GM23338 (cell line): ENCODE data around the gene MACIR. TPM values are rescaled to one million over a fixed set of nuclear protein-coding genes. Genes with fewer than 3 reads are reported as not detected.

Experiments used
- ATAC-seq: fragments of 200-7000 bp; cut with Tn5 transposase; 3 replicates; pipeline ENCODE4 v1.9.1; 2020
- DNase-seq: peaks from one replicate; pipeline ENCODE4 v3.0.0-alpha.2; 2015; ENCODE audit warnings: low spot score
- H2AFZ ChIP-seq: fragments of 200-600 bp; sonication (generic); 2 replicates; pipeline ENCODE4 v1.8.0; 2016; ENCODE audit warnings: antibody characterized with exemption, mild to moderate bottlenecking, moderate library complexity
- H3F3A ChIP-seq: fragments of 200-600 bp; sonication (generic); replicated peaks from 2 replicates; pipeline ENCODE4 v1.8.0; 2017; ENCODE audit warnings: antibody characterized with exemption, mixed run types, low read depth
- H3K27ac ChIP-seq: fragments of 200-600 bp; sonication (generic); 2 replicates; pipeline ENCODE4 v1.6.1; 2016; ENCODE audit warnings: low read depth
- H3K27me3 ChIP-seq: fragments of 200-600 bp; sonication (generic); 2 replicates; pipeline ENCODE4 v1.8.0; 2016; ENCODE audit warnings: mild to moderate bottlenecking, mixed run types, moderate library complexity; ENCODE audit not compliant: insufficient read depth
- H3K36me3 ChIP-seq: fragments of 200-600 bp; sonication (generic); 2 replicates; pipeline ENCODE4 v1.8.0; 2016; ENCODE audit warnings: mild to moderate bottlenecking; ENCODE audit not compliant: insufficient read depth
- H3K4me1 ChIP-seq: fragments of 200-600 bp; sonication (generic); 2 replicates; pipeline ENCODE4 v1.8.0; 2016; ENCODE audit warnings: mild to moderate bottlenecking, moderate library complexity; ENCODE audit not compliant: insufficient read depth
- H3K4me2 ChIP-seq: fragments of 200-600 bp; sonication (generic); 2 replicates; pipeline ENCODE4 v1.7.1; 2017; ENCODE audit warnings: mixed run types
- H3K4me3 ChIP-seq: fragments of 200-600 bp; sonication (generic); 2 replicates; pipeline ENCODE4 v1.6.1; 2016; ENCODE audit warnings: mixed run types
- H3K79me2 ChIP-seq: fragments of 200-600 bp; sonication (generic); replicated peaks from 2 replicates; pipeline ENCODE4 v1.8.0; 2017; ENCODE audit warnings: mild to moderate bottlenecking; ENCODE audit not compliant: insufficient read depth
- H3K9me2 ChIP-seq: fragments of 200-600 bp; sonication (generic); 2 replicates; pipeline ENCODE4 v1.8.0; 2017; ENCODE audit not compliant: insufficient read depth
- H4K20me1 ChIP-seq: fragments of 200-600 bp; sonication (generic); replicated peaks from 2 replicates; pipeline ENCODE4 v1.8.0; 2017; ENCODE audit warnings: mild to moderate bottlenecking; ENCODE audit not compliant: insufficient read depth
- H3K27ac Mint-ChIP-seq: 2 replicates; pipeline ENCODE4 v1.8.0; 2020; ENCODE audit warnings: inconsistent platforms, mild to moderate bottlenecking, moderate library complexity, mixed read lengths
- H3K27me3 Mint-ChIP-seq: 3 replicates; pipeline ENCODE4 v1.8.0; 2022; ENCODE audit warnings: low read depth, mild to moderate bottlenecking, moderate library complexity, mixed read lengths, inconsistent platforms; ENCODE audit not compliant: insufficient read depth, poor library complexity
- H3K36me3 Mint-ChIP-seq: 3 replicates; pipeline ENCODE4 v1.8.0; 2021; ENCODE audit warnings: low read depth, mild to moderate bottlenecking, inconsistent platforms, moderate library complexity, mixed read lengths
- H3K4me1 Mint-ChIP-seq: 3 replicates; pipeline ENCODE4 v1.8.0; 2020; ENCODE audit warnings: mild to moderate bottlenecking, inconsistent platforms, mixed read lengths
- H3K4me3 Mint-ChIP-seq: 3 replicates; pipeline ENCODE4 v1.8.0; 2021; ENCODE audit warnings: moderate library complexity, mild to moderate bottlenecking, inconsistent platforms, mixed read lengths
- H3K9me3 Mint-ChIP-seq: 3 replicates; pipeline ENCODE4 v1.8.0; 2020; ENCODE audit warnings: moderate library complexity, mild to moderate bottlenecking, inconsistent platforms, mixed read lengths
- CREB1 ChIP-seq: fragments of 250-450 bp; sonication (Bioruptor Pico); IDR thresholded peaks from 2 replicates; pipeline ENCODE4 v1.5.0; 2020; ENCODE audit warnings: low read depth, mild to moderate bottlenecking, moderate library complexity
- EZH2 ChIP-seq: fragments of 200-600 bp; sonication (generic); IDR thresholded peaks from one replicate; pipeline ENCODE4 v1.8.0; 2017; ENCODE audit warnings: antibody characterized with exemption, mild to moderate bottlenecking, low read depth; ENCODE audit not compliant: unreplicated experiment
- EZH2phosphoT487 ChIP-seq: fragments of 200-600 bp; sonication (generic); IDR thresholded peaks from one replicate; pipeline ENCODE4 v1.8.1; 2018; ENCODE audit warnings: antibody characterized with exemption; ENCODE audit not compliant: unreplicated experiment
- JUNB ChIP-seq: IDR thresholded peaks from one replicate; pipeline ENCODE4 v1.6.1; 2016; ENCODE audit warnings: antibody characterized with exemption; ENCODE audit not compliant: unreplicated experiment
- NANOG ChIP-seq: IDR thresholded peaks from 2 replicates; pipeline ENCODE4 v1.6.1; 2016; ENCODE audit warnings: antibody characterized with exemption, borderline replicate concordance
- POLR2AphosphoS5 ChIP-seq: IDR thresholded peaks from 2 replicates; pipeline ENCODE4 v1.6.1; 2016; ENCODE audit warnings: antibody characterized with exemption, low read depth
- REST ChIP-seq: IDR thresholded peaks from one replicate; pipeline ENCODE4 v1.6.1; 2018; ENCODE audit warnings: antibody characterized with exemption; ENCODE audit not compliant: unreplicated experiment
- STAT1 ChIP-seq: IDR thresholded peaks from one replicate; pipeline ENCODE4 v1.6.1; 2016; ENCODE audit warnings: antibody characterized with exemption; ENCODE audit not compliant: unreplicated experiment
- ZNF114 ChIP-seq: fragments of 250-450 bp; sonication (Bioruptor Pico); IDR thresholded peaks from 2 replicates; pipeline ENCODE4 v1.5.0; 2020; ENCODE audit warnings: mild to moderate bottlenecking, moderate library complexity
- ZNF331 ChIP-seq: fragments of 250-450 bp; sonication (Bioruptor Pico); IDR thresholded peaks from 2 replicates; pipeline ENCODE4 v1.5.0; 2020; ENCODE audit warnings: low read depth, mild to moderate bottlenecking, moderate library complexity
- polyA plus RNA-seq: library from polyadenylated mRNA; unstranded; fragments of >200 nt; fragmentation: Nextera tagmentation; extraction: Ambion mirVana; gene quantifications from 2 replicates; pipeline ENCODE4 v1.2.1, GENCODE V29; 2016
- total RNA-seq: library from RNA; depleted of rRNA; stranded (reverse); fragments of >200 nt; shearing (Covaris generic); gene quantifications from 2 replicates; pipeline ENCODE4 v1.2.3, GENCODE V29; 2014
- TF ChIP-seq, protein P1 (sequence below): IDR thresholded peaks from 2 replicates; pipeline ENCODE4 v1.6.1; 2016; ENCODE audit warnings: antibody characterized with exemption
- TF ChIP-seq, protein P2 (sequence below): fragments of 250-450 bp; sonication (Bioruptor Pico); IDR thresholded peaks from 2 replicates; pipeline ENCODE4 v1.5.0; 2020; ENCODE audit warnings: mild to moderate bottlenecking, moderate library complexity
- TF ChIP-seq, protein P3 (sequence below), 2 experiments: fragments of 200-600 bp in 1 of 2; sonication (generic) in 1 of 2; conservative IDR thresholded peaks; 2 replicates each; pipeline versions ENCODE4 v1.5.1 to v1.6.1; 2016 to 2017; ENCODE audit warnings: antibody characterized with exemption in 2 of 2, low read depth in 2 of 2, mild to moderate bottlenecking in 2 of 2, moderate library complexity in 1 of 2

Gene MACIR
- total and polyA plus RNA-seq, 2 experiments from 2014 or later = 11.7 to 27.6 TPM

- Mint-ChIP-seq H3K27me3 (no peaks in the 10 kb centered on the region), H3K36me3 (no peaks in the 10 kb centered on the region), H3K4me1 (peaks cover 6% of the 10 kb centered on the region; the same call in 2 of the 3 replicates), H3K27ac (no peak overlapping the region), H3K4me3 (no peak overlapping the region), H3K9me3 (peaks cover 3% of the 10 kb centered on the region; the same call in 1 of the 3 replicates)
- no peaks in the 10 kb centered on the region for H3F3A ChIP-seq
- H3K27ac ChIP-seq = no peak overlapping the region
- TF ChIP-seq, protein P1, sequence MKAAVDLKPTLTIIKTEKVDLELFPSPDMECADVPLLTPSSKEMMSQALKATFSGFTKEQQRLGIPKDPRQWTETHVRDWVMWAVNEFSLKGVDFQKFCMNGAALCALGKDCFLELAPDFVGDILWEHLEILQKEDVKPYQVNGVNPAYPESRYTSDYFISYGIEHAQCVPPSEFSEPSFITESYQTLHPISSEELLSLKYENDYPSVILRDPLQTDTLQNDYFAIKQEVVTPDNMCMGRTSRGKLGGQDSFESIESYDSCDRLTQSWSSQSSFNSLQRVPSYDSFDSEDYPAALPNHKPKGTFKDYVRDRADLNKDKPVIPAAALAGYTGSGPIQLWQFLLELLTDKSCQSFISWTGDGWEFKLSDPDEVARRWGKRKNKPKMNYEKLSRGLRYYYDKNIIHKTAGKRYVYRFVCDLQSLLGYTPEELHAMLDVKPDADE = no peak
- TF ChIP-seq ZNF114 (CRISPR knock-in tag) (no peak), EZH2phosphoT487 (no peak), REST (no peak), ZNF331 (CRISPR knock-in tag) (no peak), CREB1 (no peak), NANOG (no peak), STAT1 (no peak), POLR2AphosphoS5 (no peak), EZH2 (no peak), JUNB (no peak)
- TF ChIP-seq, protein P2, sequence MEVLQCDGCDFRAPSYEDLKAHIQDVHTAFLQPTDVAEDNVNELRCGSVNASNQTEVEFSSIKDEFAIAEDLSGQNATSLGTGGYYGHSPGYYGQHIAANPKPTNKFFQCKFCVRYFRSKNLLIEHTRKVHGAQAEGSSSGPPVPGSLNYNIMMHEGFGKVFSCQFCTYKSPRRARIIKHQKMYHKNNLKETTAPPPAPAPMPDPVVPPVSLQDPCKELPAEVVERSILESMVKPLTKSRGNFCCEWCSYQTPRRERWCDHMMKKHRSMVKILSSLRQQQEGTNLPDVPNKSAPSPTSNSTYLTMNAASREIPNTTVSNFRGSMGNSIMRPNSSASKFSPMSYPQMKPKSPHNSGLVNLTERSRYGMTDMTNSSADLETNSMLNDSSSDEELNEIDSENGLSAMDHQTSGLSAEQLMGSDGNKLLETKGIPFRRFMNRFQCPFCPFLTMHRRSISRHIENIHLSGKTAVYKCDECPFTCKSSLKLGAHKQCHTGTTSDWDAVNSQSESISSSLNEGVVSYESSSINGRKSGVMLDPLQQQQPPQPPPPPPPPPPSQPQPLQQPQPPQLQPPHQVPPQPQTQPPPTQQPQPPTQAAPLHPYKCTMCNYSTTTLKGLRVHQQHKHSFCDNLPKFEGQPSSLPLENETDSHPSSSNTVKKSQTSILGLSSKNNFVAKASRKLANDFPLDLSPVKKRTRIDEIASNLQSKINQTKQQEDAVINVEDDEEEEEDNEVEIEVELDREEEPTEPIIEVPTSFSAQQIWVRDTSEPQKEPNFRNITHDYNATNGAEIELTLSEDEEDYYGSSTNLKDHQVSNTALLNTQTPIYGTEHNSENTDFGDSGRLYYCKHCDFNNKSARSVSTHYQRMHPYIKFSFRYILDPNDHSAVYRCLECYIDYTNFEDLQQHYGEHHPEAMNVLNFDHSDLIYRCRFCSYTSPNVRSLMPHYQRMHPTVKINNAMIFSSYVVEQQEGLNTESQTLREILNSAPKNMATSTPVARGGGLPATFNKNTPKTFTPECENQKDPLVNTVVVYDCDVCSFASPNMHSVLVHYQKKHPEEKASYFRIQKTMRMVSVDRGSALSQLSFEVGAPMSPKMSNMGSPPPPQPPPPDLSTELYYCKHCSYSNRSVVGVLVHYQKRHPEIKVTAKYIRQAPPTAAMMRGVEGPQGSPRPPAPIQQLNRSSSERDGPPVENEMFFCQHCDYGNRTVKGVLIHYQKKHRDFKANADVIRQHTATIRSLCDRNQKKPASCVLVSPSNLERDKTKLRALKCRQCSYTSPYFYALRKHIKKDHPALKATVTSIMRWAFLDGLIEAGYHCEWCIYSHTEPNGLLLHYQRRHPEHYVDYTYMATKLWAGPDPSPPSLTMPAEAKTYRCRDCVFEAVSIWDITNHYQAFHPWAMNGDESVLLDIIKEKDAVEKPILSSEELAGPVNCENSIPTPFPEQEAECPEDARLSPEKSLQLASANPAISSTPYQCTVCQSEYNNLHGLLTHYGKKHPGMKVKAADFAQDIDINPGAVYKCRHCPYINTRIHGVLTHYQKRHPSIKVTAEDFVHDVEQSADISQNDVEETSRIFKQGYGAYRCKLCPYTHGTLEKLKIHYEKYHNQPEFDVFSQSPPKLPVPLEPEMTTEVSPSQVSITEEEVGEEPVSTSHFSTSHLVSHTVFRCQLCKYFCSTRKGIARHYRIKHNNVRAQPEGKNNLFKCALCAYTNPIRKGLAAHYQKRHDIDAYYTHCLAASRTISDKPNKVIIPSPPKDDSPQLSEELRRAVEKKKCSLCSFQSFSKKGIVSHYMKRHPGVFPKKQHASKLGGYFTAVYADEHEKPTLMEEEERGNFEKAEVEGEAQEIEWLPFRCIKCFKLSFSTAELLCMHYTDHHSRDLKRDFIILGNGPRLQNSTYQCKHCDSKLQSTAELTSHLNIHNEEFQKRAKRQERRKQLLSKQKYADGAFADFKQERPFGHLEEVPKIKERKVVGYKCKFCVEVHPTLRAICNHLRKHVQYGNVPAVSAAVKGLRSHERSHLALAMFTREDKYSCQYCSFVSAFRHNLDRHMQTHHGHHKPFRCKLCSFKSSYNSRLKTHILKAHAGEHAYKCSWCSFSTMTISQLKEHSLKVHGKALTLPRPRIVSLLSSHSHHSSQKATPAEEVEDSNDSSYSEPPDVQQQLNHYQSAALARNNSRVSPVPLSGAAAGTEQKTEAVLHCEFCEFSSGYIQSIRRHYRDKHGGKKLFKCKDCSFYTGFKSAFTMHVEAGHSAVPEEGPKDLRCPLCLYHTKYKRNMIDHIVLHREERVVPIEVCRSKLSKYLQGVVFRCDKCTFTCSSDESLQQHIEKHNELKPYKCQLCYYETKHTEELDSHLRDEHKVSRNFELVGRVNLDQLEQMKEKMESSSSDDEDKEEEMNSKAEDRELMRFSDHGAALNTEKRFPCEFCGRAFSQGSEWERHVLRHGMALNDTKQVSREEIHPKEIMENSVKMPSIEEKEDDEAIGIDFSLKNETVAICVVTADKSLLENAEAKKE (CRISPR knock-in tag) = no peak
- TF ChIP-seq, protein P3, sequence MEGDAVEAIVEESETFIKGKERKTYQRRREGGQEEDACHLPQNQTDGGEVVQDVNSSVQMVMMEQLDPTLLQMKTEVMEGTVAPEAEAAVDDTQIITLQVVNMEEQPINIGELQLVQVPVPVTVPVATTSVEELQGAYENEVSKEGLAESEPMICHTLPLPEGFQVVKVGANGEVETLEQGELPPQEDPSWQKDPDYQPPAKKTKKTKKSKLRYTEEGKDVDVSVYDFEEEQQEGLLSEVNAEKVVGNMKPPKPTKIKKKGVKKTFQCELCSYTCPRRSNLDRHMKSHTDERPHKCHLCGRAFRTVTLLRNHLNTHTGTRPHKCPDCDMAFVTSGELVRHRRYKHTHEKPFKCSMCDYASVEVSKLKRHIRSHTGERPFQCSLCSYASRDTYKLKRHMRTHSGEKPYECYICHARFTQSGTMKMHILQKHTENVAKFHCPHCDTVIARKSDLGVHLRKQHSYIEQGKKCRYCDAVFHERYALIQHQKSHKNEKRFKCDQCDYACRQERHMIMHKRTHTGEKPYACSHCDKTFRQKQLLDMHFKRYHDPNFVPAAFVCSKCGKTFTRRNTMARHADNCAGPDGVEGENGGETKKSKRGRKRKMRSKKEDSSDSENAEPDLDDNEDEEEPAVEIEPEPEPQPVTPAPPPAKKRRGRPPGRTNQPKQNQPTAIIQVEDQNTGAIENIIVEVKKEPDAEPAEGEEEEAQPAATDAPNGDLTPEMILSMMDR (conservative IDR thresholded peaks at IDR 0.05; ENCODE audit: low read depth in 2 of 2) = no peak
- no peak overlapping the region for H2AFZ ChIP-seq
- no peaks in the 10 kb centered on the region for H3K79me2 ChIP-seq
- H4K20me1 ChIP-seq = no peaks in the 10 kb centered on the region
- no peaks in the 10 kb centered on the region for H3K36me3 ChIP-seq
- H3K27me3 ChIP-seq = no peaks in the 10 kb centered on the region
- no peak for DNase-seq
- no peak for ATAC-seq
- H3K4me1 ChIP-seq = peaks cover 4% of the 10 kb centered on the region; the same call in 1 of the 2 replicates
- H3K4me2 ChIP-seq = no peak overlapping the region
- H3K9me2 ChIP-seq = no peaks in the 10 kb centered on the region
- no peak overlapping the region for H3K4me3 ChIP-seq
Observed at GRCh38 chr5:103217101-103217500, 41.5 kb upstream of the MACIR start.
